Activated CD4-positive, alpha-beta T cell treated with anti-CD3 and anti-CD28 coated beads, Interleukin-2, amount 10 ng/mL, durations not matched to agents 24 days and 14 days (primary cell): ENCODE measurements around the gene SORCS1. TPM values are rescaled to one million over a fixed set of nuclear protein-coding genes. Genes with fewer than 3 reads are reported as not detected.

Source experiments
- DNase-seq: peaks from one replicate; pipeline ENCODE4 v3.0.0; 2022
- H3K27ac Mint-ChIP-seq: one replicate; pipeline ENCODE4 v1.8.0; 2022; ENCODE audit warnings: mild to moderate bottlenecking, mixed read lengths
- H3K27me3 Mint-ChIP-seq: one replicate; pipeline ENCODE4 v1.8.0; 2022; ENCODE audit warnings: mixed read lengths
- H3K36me3 Mint-ChIP-seq: one replicate; pipeline ENCODE4 v1.8.0; 2022; ENCODE audit warnings: low read depth, mild to moderate bottlenecking, mixed read lengths
- H3K4me1 Mint-ChIP-seq: one replicate; pipeline ENCODE4 v1.8.0; 2021; ENCODE audit warnings: mixed read lengths
- H3K4me3 Mint-ChIP-seq: one replicate; pipeline ENCODE4 v1.8.0; 2022; ENCODE audit warnings: mild to moderate bottlenecking, moderate library complexity, mixed read lengths
- H3K9me3 Mint-ChIP-seq: one replicate; pipeline ENCODE4 v1.8.0; 2021; ENCODE audit warnings: mixed read lengths
- intact Hi-C: fragments of 100-400 bp; cut with micrococcal nuclease; formaldehyde crosslinking; loops from one replicate; pipeline ENCODE4 v1.15.1; 2023
- total RNA-seq: library from RNA; stranded (reverse); gene quantifications from 2 replicates; pipeline ENCODE4 v1.2.3, GENCODE V29; 2022

SORCS1 gene
- total RNA-seq, 1 donor from 2014 or later = not detected

DNA sequence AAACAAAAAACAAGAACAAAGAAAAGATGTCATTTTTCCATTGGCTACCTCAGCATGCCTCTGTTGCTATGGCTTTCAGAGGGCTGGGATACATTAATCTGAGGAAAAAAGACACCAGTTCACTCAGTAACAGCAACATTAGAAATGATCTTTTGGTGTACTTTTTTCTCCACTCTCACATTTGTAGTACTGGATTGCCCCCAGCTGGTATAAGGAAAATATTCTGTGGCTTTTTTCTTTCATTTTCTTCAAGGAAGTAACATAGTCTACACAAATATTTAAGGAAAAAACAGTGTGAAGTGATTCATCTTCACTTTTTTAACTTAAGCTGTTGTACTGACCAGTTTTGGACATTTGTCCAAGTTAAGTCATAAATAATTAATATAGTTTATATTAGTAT is 482.3 kb downstream of the SORCS1 start:
- Mint-ChIP-seq H3K27me3 (no peaks in the 10 kb centered on the region), H3K27ac (no peak overlapping the region), H3K9me3 (no peaks in the 10 kb centered on the region), H3K36me3 (no peaks in the 10 kb centered on the region), H3K4me1 (no peaks in the 10 kb centered on the region), H3K4me3 (no peak overlapping the region)
- no peak for DNase-seq
- intact Hi-C loops = no loop called here

GRCh38 chr10:106680061-106680460 is 484.4 kb downstream of the SORCS1 start:
- intact Hi-C loops = no loop called here
- Mint-ChIP-seq H3K9me3 (no peaks in the 10 kb centered on the region), H3K27me3 (no peaks in the 10 kb centered on the region), H3K4me1 (no peaks in the 10 kb centered on the region), H3K27ac (no peak overlapping the region), H3K36me3 (no peaks in the 10 kb centered on the region), H3K4me3 (no peak overlapping the region)
- DNase-seq = no peak

DNA sequence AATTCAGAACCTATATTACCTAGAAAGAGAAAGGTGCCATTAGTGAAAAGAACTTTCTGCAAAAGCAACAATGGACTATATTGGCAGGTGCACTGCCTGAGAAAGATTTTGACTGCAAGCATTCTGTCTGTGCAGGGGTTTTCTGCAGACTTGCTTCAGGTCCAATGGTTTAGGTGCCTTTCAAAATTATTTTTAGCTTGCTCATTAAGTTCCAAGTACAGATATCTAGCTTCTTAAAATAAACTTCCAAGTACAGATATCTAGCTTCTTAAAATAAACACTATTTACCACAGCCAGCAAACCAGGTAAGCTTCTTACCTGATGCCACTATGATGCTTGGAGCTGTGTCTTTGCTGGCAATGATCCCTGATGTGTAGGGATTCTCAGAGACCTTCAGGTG is 485.2 kb downstream of the SORCS1 start:
- intact Hi-C loops = no loop called here

GRCh38 chr10:106672517-106673175 is 491.9 kb downstream of the SORCS1 start:
- DNase-seq = no peak
- intact Hi-C loops = no loop called here
- no peaks in the 10 kb centered on the region for H3K36me3 Mint-ChIP-seq
- no peaks in the 10 kb centered on the region for H3K9me3 Mint-ChIP-seq
- H3K27me3 Mint-ChIP-seq = no peaks in the 10 kb centered on the region
- H3K4me3 Mint-ChIP-seq = no peak overlapping the region
- no peak overlapping the region for H3K27ac Mint-ChIP-seq
- no peaks in the 10 kb centered on the region for H3K4me1 Mint-ChIP-seq

More for the DNA sequence above, 485.2 kb downstream of the SORCS1 start:
- Mint-ChIP-seq H3K27me3 (no peaks in the 10 kb centered on the region), H3K4me3 (no peak overlapping the region), H3K27ac (no peak overlapping the region), H3K9me3 (no peaks in the 10 kb centered on the region), H3K4me1 (no peaks in the 10 kb centered on the region), H3K36me3 (no peaks in the 10 kb centered on the region)
- no peak for DNase-seq

GRCh38 chr10:106661767-106662140 is 502.8 kb downstream of the SORCS1 start:
- intact Hi-C loops = no loop called here
- no peak overlapping the region for H3K27ac Mint-ChIP-seq

DNA sequence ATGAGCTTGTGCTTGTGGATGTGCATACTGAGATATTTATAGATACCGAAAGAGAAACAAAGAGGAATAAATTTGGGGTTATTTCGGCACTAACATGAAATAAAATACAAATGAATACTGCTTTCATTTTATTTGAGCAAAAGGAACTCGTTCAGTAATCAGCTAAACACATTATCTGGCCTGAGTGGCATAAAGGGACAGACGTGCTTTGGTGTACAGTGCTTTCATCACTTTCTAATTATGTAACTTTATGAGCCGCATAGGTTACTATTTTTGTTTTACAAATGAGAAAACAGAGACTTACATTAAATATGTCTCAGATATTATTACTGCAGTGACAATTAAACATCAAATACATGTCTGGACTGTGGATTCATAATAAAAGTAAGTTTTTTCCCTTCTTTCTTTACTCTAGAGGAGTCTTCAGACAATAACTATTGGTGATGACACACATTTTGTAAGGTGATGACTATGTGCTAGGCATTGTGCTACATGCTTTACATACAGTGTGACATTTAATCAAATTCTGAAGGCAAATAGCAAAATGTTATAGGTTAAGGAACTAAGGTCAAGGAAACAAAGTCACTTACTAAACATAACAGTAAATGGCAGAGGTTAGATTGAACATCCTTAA is 503.3 kb downstream of the SORCS1 start:
- no peak for DNase-seq
- Mint-ChIP-seq H3K27me3 (no peaks in the 10 kb centered on the region), H3K4me3 (no peak overlapping the region), H3K27ac (no peak overlapping the region), H3K36me3 (no peaks in the 10 kb centered on the region), H3K9me3 (no peaks in the 10 kb centered on the region), H3K4me1 (no peaks in the 10 kb centered on the region)
- intact Hi-C loops = no loop called here

More at GRCh38 chr10:106661767-106662140, 502.8 kb downstream of the SORCS1 start:
- Mint-ChIP-seq H3K4me3 (no peak overlapping the region), H3K36me3 (no peaks in the 10 kb centered on the region), H3K4me1 (no peaks in the 10 kb centered on the region), H3K27me3 (no peaks in the 10 kb centered on the region), H3K9me3 (no peaks in the 10 kb centered on the region)
- DNase-seq = no peak

GRCh38 chr10:106660550-106660949 is 504.0 kb downstream of the SORCS1 start:
- H3K9me3 Mint-ChIP-seq = no peaks in the 10 kb centered on the region
- no peaks in the 10 kb centered on the region for H3K4me1 Mint-ChIP-seq
- H3K4me3 Mint-ChIP-seq = no peak overlapping the region
- intact Hi-C loops = no loop called here
- no peak overlapping the region for H3K27ac Mint-ChIP-seq
- H3K27me3 Mint-ChIP-seq = no peaks in the 10 kb centered on the region
- H3K36me3 Mint-ChIP-seq = no peaks in the 10 kb centered on the region
- DNase-seq = no peak

- H3K9me3 Mint-ChIP-seq = no peaks in the 10 kb centered on the region
- H3K27me3 Mint-ChIP-seq = no peaks in the 10 kb centered on the region
- no peak overlapping the region for H3K27ac Mint-ChIP-seq
- no peak overlapping the region for H3K4me3 Mint-ChIP-seq
- H3K36me3 Mint-ChIP-seq = no peaks in the 10 kb centered on the region
- intact Hi-C loops = no loop called here
- no peaks in the 10 kb centered on the region for H3K4me1 Mint-ChIP-seq
- DNase-seq = no peak
Measured at GRCh38 chr10:106655636-106656035, 508.9 kb downstream of the SORCS1 start.

GRCh38 chr10:106655165-106655564 is 509.3 kb downstream of the SORCS1 start:
- intact Hi-C loops = no loop called here
- Mint-ChIP-seq H3K27me3 (no peaks in the 10 kb centered on the region), H3K4me3 (no peak overlapping the region), H3K27ac (no peak overlapping the region), H3K9me3 (no peaks in the 10 kb centered on the region), H3K4me1 (no peaks in the 10 kb centered on the region), H3K36me3 (no peaks in the 10 kb centered on the region)
- DNase-seq = no peak

DNA sequence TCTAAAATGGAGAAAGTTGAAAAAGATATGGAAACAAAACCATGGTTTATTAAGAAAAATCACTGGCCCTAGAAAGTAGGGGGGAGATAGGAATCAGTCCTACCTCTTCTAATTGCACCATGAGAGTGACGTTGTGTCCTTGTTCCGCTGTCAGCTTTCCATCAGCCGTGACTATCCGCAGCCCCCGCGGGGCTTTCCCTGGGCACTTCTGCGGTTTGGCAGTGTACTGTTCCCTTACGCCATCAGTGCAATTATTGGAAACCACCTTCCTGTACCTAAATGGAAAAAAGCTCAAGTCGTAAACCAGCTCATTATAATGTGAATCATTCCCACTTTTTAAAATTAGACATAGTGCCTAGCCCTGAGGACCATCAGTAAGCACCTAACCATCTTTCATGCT is 512.2 kb downstream of the SORCS1 start:
- intact Hi-C loops = no loop called here
- no peak overlapping the region for H3K4me3 Mint-ChIP-seq
- H3K27ac Mint-ChIP-seq = no peak overlapping the region
- no peaks in the 10 kb centered on the region for H3K4me1 Mint-ChIP-seq
- DNase-seq = no peak
- no peaks in the 10 kb centered on the region for H3K36me3 Mint-ChIP-seq
- H3K9me3 Mint-ChIP-seq = no peaks in the 10 kb centered on the region
- H3K27me3 Mint-ChIP-seq = no peaks in the 10 kb centered on the region

DNA sequence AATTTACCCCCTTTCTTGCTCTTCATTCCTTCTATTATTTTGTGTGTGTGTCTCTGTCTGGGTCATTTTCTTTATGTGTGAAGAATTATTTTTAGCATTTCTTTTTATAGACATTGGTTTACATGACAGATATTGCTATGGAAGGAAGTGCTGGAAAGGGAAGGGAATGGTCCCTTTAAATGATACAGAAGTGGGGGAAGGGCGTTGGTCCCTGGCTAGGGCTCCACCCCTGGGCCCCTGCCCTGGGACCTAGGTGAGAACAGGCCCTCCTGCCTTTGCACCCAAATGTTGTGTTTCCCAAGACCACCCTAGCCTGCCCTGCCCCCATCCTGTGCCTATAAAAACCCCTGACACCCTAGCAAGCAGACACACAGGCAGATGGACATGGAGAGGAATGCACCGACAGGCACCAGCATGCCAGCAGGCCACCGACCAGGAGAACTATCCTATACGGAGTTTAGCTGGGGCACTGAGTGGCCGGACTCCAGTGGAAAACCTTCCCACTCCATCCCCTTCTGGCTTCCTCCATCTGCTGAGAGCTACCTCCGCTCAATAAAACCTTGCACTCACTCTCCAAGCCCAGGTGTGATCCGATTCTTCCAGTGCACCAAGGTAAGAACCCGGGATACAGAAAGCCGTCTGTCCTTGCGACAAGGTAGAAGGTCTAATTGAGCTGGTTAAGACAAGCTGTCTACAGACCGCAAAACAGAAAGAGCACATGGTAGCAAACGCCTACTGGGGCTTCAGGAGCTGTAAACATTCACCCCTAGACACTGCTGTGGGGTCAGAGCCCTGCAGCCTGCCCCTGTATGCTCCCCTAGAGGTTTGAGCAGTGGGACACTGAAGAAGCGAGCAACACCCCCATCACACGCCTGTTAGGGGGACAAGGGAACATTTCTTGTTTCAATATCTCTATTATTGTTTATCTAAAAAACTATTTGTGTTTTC is 515.7 kb downstream of the SORCS1 start:
- no peak overlapping the region for H3K4me3 Mint-ChIP-seq
- intact Hi-C loops = no loop called here
- no peak overlapping the region for H3K27ac Mint-ChIP-seq
- no peaks in the 10 kb centered on the region for H3K36me3 Mint-ChIP-seq
- H3K9me3 Mint-ChIP-seq = no peaks in the 10 kb centered on the region
- H3K4me1 Mint-ChIP-seq = no peaks in the 10 kb centered on the region
- no peaks in the 10 kb centered on the region for H3K27me3 Mint-ChIP-seq
- DNase-seq = no peak

- no peaks in the 10 kb centered on the region for H3K27me3 Mint-ChIP-seq
- DNase-seq = no peak
- intact Hi-C loops = no loop called here
- no peak overlapping the region for H3K4me3 Mint-ChIP-seq
- no peaks in the 10 kb centered on the region for H3K36me3 Mint-ChIP-seq
- H3K9me3 Mint-ChIP-seq = no peaks in the 10 kb centered on the region
- no peak overlapping the region for H3K27ac Mint-ChIP-seq
- no peaks in the 10 kb centered on the region for H3K4me1 Mint-ChIP-seq
Measured at GRCh38 chr10:106643473-106643872, 521.0 kb downstream of the SORCS1 start.

DNA sequence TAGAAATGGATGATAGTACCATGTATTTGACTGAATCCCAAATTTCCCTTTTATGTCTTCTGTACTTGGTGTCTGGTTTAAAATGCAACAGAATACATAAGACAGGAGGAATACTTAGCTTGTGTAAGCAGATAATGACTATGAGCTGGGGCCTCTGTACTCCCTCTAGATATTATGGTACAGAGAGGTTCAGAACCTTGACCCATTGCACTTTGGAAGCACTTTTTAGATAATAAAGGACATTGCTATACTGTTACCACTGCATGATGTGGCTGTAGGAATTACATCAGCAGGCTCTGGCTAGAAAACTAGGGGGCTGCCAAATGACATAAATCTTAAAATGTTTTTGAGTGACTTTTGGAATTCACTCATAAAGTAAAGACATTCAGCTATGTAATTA is 526.6 kb downstream of the SORCS1 start:
- Mint-ChIP-seq H3K36me3 (no peaks in the 10 kb centered on the region), H3K27ac (no peak overlapping the region), H3K4me3 (no peak overlapping the region), H3K27me3 (no peaks in the 10 kb centered on the region), H3K9me3 (no peaks in the 10 kb centered on the region), H3K4me1 (no peaks in the 10 kb centered on the region)
- no peak for DNase-seq
- intact Hi-C loops = no loop called here
